Measurements from ENCODE around the gene FAT2.

FAT2 gene, protein sequence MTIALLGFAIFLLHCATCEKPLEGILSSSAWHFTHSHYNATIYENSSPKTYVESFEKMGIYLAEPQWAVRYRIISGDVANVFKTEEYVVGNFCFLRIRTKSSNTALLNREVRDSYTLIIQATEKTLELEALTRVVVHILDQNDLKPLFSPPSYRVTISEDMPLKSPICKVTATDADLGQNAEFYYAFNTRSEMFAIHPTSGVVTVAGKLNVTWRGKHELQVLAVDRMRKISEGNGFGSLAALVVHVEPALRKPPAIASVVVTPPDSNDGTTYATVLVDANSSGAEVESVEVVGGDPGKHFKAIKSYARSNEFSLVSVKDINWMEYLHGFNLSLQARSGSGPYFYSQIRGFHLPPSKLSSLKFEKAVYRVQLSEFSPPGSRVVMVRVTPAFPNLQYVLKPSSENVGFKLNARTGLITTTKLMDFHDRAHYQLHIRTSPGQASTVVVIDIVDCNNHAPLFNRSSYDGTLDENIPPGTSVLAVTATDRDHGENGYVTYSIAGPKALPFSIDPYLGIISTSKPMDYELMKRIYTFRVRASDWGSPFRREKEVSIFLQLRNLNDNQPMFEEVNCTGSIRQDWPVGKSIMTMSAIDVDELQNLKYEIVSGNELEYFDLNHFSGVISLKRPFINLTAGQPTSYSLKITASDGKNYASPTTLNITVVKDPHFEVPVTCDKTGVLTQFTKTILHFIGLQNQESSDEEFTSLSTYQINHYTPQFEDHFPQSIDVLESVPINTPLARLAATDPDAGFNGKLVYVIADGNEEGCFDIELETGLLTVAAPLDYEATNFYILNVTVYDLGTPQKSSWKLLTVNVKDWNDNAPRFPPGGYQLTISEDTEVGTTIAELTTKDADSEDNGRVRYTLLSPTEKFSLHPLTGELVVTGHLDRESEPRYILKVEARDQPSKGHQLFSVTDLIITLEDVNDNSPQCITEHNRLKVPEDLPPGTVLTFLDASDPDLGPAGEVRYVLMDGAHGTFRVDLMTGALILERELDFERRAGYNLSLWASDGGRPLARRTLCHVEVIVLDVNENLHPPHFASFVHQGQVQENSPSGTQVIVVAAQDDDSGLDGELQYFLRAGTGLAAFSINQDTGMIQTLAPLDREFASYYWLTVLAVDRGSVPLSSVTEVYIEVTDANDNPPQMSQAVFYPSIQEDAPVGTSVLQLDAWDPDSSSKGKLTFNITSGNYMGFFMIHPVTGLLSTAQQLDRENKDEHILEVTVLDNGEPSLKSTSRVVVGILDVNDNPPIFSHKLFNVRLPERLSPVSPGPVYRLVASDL (N-terminal part only)

GRCh38 chr5:151591144-151591819 is at the start of gene FAT2:
Gene FAT2 (minus strand): TSS chr5:151591331. CDS start chr5:151568931, 22,400 bp downstream.
- DNase-seq (ENCODE audit: low read depth in 2 of 2): no peak

- DNase-seq (ENCODE audit: low read depth in 2 of 2): no peak
Measured at GRCh38 chr5:151638619-151639018, 47.5 kb upstream of the FAT2 start.

DNA sequence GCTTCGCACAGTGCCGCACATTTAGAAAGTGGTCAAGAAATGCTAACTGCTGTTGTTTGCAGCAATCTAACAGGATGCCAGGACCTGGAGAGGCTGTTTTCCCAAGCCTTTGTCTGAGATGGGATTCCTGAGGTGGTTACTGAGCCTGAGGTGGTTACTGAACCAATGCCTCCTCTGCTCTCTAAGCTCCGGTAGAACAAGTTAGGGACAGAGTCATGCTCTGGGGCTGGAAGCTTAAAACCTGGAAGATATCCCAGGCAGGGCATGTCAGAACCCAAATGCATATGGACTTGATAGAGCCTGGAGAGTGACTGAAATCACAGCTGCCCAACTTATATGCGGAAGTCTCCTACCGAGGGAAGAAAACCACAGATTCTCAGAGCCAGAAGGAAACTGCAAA is 46.5 kb upstream of the FAT2 start:
- DNase-seq (ENCODE audit: low read depth in 2 of 2): no peak

DNA sequence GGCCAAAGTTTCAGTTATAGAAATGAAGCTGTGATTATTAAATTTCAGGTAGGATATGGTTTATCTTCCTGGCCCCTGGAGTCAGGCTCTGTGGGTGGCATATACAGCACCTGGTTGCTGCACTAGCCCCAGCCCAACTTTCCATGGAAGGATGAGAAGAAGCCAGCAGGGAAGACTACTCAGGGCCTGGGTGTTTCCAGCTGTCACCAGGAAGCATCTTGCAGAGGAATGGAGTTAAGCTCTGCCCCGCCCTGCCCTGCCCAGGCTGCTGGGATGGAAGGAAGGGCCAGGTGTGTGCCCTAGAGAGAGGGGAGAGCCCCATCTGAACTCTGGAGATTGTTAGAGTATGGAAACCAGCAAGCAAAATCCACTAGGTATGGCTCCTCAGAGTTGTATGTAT is 42.8 kb upstream of the FAT2 start:
- no peak for DNase-seq (ENCODE audit: low read depth in 2 of 2)

DNA sequence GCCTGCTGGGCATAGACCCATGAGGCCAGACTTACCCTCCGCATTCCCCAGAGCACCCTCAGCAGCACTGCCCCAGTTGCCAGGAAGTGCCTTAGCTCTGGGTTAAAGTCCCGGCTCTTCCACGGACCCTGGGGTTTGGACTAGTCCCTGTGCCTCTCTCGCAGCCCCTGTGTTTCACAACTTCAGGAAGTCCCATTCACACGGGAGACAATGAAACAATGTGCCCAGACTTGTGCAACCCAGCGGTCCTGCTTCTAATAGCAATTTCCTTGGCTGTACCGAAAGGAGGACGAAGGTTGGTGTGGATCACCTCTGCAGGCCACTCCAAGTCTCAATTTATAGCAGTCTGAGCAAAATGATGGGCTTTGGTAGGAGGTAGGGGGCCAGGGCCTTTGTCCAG is 41.8 kb upstream of the FAT2 start:
- DNase-seq (ENCODE audit: low read depth in 2 of 2): no peak

DNA sequence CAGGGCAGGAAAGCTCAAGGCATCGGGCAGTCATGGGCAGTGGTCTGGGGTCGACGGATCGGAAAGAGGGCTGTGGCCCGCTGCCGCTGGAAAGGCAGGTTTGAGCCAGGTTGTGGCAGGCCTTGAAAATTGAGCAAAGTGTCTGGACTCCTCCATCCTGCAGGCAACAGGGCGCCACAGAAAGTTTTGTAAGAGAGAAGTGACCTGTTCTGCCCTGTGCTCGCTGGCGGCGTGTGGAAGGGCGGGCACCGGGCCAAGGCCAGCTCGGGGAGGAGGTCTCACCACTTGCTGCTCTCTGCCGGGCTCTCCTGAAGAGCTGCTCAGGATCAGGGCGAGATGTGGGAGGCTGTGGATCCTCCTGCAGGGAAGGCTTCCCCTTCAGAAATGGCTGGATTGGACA is 41.4 kb upstream of the FAT2 start:
- DNase-seq (ENCODE audit: low read depth in 2 of 2): no peak

DNA sequence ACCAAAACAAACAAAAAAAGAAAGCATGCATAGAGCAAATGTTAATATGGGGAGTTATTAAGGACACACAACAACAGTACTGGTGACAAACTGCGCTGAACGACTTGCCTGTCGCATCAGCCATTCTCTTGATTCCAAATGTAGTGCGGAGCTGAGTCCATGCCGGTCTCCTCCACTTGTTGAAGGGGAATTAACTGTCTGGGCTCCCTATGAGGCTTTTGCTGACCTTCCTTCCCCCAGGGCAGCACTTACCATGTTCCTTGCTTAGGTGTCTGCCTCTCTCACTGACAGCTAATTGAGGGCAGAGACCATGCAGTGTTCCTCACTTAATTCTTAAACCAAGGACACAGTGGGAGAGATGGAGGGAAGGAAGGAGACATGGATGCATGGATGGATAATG is 40.8 kb upstream of the FAT2 start:
- DNase-seq (ENCODE audit: low read depth in 2 of 2): no peak

DNA sequence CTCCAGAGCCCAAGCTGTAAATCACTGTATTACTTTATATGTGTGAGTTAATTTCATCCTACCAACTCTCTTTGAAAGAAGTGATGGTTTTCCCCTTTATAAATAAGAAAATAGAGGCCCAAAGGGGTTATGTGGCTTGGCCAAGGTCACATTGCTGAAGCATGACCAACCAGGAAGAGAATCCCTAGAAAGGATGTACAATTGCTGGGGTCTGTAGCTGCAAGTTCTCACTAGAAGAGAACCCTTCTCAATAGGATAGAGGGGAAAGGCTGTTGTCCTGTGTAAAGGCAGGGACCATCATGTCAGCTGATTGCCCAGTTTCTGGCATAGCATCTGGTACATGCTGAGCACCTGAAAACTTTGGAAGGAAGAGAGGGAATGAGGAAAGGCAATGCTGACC is 39.0 kb upstream of the FAT2 start:
- DNase-seq (ENCODE audit: low read depth in 2 of 2): no peak

DNA sequence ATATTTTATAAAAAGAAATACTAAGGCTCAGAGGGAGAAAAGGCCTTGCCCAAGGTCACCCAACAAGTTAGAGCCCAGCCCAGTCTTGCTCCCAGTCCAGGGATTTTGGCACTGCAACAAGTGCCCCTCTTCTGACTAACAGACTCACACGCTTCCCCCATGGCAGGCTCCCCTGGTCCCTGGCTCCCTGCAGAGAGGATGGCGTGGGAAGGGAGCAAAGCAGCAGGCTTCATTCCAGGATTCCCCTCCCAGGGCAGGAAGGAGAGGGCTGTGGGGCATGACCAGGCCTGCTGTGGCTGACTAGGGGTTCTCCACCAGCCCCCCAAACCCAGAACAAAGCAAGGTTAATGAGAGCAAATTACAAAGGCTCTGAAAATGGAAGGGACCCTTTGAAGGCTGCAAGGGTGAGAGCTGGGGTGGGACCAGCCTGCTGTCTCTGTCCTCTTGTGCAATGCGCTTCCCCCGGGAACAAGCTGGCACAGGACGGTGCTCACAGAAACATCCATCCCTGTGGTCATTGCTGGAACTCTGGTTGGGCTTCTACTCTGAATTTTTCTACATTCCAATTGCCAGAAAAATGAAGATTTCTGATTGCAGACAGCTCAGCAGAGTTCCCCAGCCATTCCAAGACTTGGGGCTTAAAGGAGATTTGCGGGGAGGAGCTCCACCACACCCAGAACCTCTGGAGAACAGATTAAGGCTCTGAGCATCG is 37.1 kb upstream of the FAT2 start:
- DNase-seq (ENCODE audit: low read depth in 2 of 2): no peak

DNA sequence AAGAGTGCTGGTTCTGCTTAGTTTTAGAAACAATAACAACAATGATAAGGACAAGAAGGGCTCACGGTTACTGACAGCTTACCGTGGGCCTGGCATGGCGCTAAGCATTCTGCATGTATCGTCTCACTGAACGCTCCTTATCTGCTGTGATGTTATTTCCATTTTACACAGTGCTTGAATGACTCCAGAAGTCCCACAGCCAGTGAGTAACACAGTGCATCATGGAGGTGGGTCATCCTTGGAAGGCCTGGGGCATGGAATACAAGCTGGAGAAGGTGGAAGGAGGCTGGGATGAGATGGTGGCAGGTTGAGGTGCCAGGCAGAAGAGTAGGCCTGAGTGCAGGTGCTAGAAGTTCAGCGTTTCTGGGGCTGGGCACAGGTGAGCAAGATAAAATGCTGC is 36.5 kb upstream of the FAT2 start:
- no peak for DNase-seq (ENCODE audit: low read depth in 2 of 2)

DNA sequence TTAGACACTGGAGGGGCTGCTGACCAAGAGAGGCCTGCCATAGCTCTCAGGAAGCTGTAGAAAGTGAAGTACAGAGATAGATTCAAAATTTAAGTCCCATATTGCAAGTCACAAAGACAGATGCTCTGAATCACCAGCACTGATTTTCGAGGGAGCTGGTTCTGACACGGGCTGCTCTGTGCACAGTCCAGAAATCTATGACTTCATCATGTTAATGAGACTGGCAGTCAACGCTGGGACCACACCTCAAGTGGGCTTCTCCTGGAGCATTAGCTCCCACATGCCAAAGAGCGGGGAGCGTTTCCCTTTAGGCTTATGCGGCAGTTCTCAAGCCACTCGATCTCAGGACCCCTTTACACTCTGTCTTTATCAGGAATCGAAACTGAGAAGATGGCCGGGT is 34.2 kb upstream of the FAT2 start:
- DNase-seq (ENCODE audit: low read depth in 2 of 2): no peak

DNA sequence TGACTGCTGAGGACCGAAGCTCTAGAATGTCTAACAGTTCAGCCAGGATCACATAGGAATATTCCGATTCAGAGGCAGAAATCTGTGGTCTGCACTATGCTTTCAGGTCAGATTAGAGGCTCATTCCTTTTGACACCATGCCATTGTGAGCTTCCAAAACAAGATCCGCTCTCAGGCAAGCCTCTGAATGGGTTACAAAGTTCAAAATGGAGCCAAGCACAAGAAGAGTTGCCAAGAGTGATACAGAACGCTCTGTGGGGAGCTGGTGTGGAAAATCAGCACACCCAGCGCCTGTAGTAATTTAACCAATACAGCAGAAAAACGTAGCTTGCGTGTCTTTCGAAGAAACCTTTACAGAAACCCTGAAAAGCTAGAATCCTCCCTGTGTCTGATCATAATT is 33.3 kb upstream of the FAT2 start:
- DNase-seq (ENCODE audit: low read depth in 2 of 2): no peak

DNA sequence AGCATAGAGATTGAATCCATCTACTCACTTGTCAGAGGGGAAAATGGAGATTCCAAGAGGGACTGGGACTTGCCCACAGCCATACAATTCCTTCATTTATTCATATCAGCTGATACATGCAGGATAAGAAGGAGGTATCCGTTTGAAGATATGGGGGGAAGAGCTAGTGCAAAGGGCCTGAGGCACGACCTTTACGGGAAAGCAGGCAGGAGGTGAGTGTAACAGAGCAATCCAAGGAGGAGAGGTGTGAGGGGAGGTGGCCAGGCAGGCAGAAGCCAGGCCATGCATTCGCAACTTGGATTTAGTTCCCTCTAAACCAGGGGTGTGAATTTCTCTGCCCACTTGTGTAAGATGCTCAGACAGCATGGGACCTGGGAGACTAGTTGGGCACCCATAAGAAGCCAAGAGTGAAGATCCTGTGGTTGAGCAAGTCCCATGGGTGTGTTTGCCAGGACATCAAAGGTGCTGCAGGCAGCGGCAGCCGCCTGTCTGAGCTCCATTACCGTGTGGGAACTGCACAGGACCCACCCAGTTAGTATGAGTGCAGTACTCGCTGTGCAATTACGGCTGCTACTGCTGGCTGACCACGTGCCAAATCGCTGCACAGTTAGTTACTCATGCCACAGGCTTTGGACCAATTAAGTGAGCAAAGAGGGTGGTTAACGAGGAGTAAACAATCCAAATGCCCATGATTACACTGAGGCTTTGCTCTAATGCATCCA is 31.4 kb upstream of the FAT2 start:
- DNase-seq (ENCODE audit: low read depth in 2 of 2): no peak

- DNase-seq (ENCODE audit: low read depth in 2 of 2): no peak
Measured at GRCh38 chr5:151620461-151620840, 29.3 kb upstream of the FAT2 start.

DNA sequence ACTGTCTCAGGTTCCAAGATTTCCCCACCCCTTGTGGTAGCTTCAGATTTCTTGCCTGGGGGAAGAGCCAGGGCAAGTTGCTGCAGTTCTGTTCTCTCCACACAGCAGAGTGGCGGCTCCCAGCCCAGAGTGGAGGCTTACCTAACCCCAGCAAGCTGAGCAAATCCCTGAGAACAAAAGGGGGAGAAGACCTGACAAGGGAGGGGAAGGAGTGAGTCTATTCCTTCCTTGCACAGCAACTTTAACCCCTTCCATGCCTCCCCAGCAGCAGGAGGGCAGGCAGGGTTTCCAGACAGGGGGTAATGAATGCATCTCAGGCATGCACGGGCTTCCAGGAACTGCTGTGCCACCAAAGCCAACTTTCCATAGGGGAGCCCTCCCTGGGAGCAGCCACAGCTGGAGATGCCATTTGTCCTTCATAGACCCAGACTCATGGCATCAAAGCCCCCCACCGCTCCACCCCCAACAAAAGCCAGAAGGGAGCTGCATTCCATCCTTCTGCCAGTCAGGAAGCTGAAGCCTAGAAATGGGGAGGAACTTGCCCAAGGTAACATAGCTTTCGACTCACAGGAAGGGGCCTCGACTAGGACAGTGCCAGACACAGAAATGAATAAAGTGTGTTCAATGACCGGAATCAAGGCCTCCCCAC is 28.8 kb upstream of the FAT2 start:
- no peak for DNase-seq (ENCODE audit: low read depth in 2 of 2)

GRCh38 chr5:151618907-151619306 is 27.8 kb upstream of the FAT2 start:
- DNase-seq (ENCODE audit: low read depth in 2 of 2): no peak

- no peak for DNase-seq (ENCODE audit: low read depth in 2 of 2)
Measured at GRCh38 chr5:151617841-151618710, 26.9 kb upstream of the FAT2 start.

GRCh38 chr5:151617383-151617840 is 26.3 kb upstream of the FAT2 start:
- DNase-seq (ENCODE audit: low read depth in 2 of 2): no peak

DNA sequence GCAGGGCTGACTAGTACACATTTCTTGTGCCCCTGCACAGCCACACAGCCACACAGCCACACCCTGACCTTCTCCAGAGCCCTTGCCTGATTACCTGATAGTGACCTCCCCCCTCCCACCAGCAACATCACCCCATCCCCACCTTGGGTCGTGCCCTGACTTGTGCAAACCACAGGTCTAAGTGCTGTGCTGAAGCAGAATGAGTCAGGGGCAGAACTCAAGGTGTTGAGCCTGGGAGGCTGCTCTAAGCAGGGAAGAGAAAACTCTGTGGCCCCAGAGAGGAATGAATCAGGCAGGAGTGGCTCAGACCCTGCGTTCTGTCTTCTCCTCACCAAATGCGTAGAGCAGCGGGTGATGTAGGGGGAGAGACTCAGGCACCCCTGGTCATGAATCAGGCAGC is 24.3 kb upstream of the FAT2 start:
- no peak for DNase-seq (ENCODE audit: low read depth in 2 of 2)

All from fibroblast of skin of left biceps (primary cell).